Nephron (organoid): ENCODE measurements around the gene LRRC25.
"Not testable (repeated sequence)": the region's sequence is repeated elsewhere in the genome, so short reads cannot be mapped to it uniquely, and the experiment has no call there.

Source experiments
- H3K27ac Mint-ChIP-seq, 3 experiments: 2 replicates each; pipeline ENCODE4 v1.8.0; 2020; ENCODE audit warnings: mixed read lengths in 3 of 3, mild to moderate bottlenecking in 2 of 3, moderate library complexity in 1 of 3
- H3K27me3 Mint-ChIP-seq: 2 replicates; pipeline ENCODE4 v1.8.0; 2021; ENCODE audit warnings: low read depth, mild to moderate bottlenecking, moderate library complexity, mixed read lengths
- H3K36me3 Mint-ChIP-seq: 2 replicates; pipeline ENCODE4 v1.8.0; 2020; ENCODE audit warnings: low read depth, mixed read lengths
- H3K4me1 Mint-ChIP-seq: 2 replicates; pipeline ENCODE4 v1.8.0; 2020; ENCODE audit warnings: mixed read lengths
- H3K4me3 Mint-ChIP-seq, 3 experiments: 2 replicates each; pipeline ENCODE4 v1.8.0; 2020; ENCODE audit warnings: mild to moderate bottlenecking in 3 of 3, mixed read lengths in 3 of 3, moderate library complexity in 2 of 3
- H3K9me3 Mint-ChIP-seq: 2 replicates; pipeline ENCODE4 v1.8.0; 2020; ENCODE audit warnings: mixed read lengths
- TF ChIP-seq, protein P1 (sequence below), 3 experiments: fragments of 200-600 bp; sonication (generic); IDR thresholded peaks; one replicate each; pipeline ENCODE4 v1.5.0; 2021; ENCODE audit warnings: antibody characterized with exemption in 3 of 3; ENCODE audit not compliant: unreplicated experiment in 3 of 3

Gene LRRC25

DNA sequence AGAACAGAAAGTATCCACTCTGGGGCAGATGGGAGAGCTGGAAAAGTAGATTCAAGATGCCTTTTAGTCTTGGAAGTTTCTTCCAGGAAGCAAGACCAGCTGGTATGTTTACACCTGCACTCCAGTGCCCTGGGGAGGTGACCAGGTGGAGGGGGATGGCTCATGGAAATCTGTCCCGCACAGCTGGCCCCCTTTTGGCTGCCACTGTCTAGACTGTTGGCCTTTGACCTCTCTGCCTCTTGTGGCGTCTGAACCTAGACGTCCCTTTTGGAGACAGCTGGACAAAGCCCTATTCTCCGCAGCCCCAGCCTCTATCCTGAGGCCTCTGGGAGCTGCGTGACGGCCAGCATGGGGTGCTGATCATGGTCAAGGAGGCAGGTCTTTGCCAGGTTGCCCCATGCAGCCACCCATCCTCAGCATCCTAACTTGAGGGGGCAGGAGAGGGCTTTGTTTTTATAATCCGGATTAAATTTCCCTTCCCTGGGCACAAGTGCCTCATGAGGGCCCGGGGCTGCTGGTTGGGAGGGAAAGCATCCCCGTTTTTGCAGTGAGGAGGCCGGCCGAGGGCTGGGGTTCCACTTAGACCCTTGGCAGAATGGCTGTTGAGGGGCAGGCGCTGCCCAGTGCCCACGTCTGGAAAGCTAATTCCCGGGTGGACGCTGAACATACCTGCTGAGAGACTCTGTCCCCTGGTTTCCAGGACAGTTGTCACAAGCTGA, 28.8 kb downstream of the LRRC25 start:
- TF ChIP-seq, protein P1, sequence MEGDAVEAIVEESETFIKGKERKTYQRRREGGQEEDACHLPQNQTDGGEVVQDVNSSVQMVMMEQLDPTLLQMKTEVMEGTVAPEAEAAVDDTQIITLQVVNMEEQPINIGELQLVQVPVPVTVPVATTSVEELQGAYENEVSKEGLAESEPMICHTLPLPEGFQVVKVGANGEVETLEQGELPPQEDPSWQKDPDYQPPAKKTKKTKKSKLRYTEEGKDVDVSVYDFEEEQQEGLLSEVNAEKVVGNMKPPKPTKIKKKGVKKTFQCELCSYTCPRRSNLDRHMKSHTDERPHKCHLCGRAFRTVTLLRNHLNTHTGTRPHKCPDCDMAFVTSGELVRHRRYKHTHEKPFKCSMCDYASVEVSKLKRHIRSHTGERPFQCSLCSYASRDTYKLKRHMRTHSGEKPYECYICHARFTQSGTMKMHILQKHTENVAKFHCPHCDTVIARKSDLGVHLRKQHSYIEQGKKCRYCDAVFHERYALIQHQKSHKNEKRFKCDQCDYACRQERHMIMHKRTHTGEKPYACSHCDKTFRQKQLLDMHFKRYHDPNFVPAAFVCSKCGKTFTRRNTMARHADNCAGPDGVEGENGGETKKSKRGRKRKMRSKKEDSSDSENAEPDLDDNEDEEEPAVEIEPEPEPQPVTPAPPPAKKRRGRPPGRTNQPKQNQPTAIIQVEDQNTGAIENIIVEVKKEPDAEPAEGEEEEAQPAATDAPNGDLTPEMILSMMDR (IDR thresholded peaks at IDR 0.05; ENCODE audit: unreplicated experiment in 3 of 3): no peak
- Mint-ChIP-seq H3K27me3 (no peaks in the 10 kb centered on the region), H3K4me1 (peaks cover 26% of the 10 kb centered on the region), H3K4me3 (no peak overlapping the region), H3K27ac (peak overlapping the region; percentile 23 to 64 (median 24)), H3K36me3 (peaks cover 4% of the 10 kb centered on the region), H3K9me3 (no peaks in the 10 kb centered on the region)

DNA sequence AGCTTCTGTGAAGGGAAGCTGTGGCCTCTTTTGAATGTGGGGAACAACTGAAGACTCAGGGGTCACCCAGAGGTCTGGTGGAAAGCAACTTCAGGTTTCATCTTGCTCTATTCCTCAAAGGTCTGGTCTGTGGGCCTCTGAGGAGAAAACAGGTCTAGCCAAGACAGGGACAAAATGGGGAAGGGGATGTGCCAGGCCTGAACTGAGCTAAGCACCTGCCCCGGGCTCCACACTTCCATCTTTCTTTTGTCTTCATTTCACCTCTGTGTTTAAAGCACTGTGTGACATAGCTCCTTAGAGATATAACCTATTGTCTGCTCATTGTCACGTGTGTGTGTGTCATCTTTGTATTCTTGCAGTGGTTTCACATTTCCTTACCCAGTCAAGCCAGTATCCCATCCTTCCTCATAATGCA, 31.4 kb downstream of the LRRC25 start:
- Mint-ChIP-seq H3K9me3 (no peaks in the 10 kb centered on the region), H3K27me3 (no peaks in the 10 kb centered on the region), H3K4me1 (peaks cover 24% of the 10 kb centered on the region), H3K27ac (peak overlapping the region; percentile 97 to 100 (median 99)), H3K4me3 (no peak overlapping the region), H3K36me3 (peaks cover 10% of the 10 kb centered on the region)
- TF ChIP-seq, protein P1 (IDR thresholded peaks at IDR 0.05; ENCODE audit: unreplicated experiment in 3 of 3): no peak

DNA sequence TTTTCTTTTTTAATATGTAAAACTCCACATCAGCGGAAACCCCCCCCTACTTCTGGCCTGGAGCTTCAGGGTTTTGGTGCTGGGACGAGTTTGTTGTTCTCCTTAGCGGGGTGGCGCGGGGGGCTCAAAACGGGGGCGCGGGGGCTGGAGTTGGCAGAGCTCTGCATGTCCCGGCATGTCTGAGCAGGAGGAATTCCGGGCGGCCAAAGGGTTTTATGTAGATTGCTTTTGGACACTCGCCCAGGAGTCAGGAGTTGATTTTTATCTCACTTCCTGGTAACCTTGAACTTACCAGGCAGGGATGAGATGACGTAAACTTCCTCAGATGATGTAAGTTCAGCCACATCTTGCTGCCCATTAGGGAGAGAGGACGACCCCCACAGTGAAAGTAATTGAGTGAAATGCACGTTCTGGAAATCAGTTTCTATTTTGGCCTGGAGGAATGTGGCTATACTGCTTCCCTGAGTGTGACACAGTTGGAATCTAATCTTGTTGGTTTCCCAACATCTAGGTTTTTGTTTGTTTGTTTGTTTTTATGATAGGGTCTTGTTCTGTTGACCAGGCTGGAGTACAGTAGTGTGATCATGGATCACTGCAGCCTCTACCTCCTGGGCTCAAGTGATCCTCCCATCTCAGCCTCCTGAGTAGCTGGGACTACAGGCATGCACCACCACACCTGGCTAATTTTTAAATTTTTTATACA, 32.4 kb downstream of the LRRC25 start:
- H3K27ac Mint-ChIP-seq: peak overlapping the region; percentile 97 to 100 (median 99)
- TF ChIP-seq, protein P1 (IDR thresholded peaks at IDR 0.05; ENCODE audit: unreplicated experiment in 3 of 3): no peak
- no peaks in the 10 kb centered on the region for H3K27me3 Mint-ChIP-seq

DNA sequence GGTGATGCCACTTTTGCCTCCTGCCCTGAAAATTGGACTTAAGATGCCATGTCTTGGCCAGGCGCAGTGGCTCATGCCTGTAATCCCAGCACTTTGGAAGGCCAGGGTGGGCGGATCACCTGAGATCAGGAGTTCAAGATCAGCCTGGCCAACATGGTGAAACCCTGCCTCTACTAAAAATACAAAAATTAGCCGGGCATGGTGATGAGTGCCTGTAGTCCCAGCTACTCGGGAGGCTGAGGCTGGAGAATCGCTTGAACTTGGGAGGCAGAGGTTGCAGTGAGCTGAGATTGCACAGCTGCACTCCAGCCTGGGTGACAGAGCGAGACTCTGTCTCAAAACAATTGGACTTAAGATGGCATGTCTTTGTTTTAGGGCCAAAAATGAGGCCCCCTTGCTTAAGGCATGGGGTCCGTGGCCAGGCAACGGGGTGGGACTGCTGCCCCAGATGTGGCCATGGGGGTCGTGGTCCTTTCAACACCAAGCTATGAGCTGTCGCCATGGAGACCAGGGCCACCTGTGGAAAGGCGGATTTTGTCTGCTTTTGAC, 33.1 kb downstream of the LRRC25 start:
- H3K36me3 Mint-ChIP-seq: peaks cover 17% of the 10 kb centered on the region
- H3K4me3 Mint-ChIP-seq: peak overlapping the region; percentile 8 to 48 (median 47)
- H3K9me3 Mint-ChIP-seq, H3K27me3 Mint-ChIP-seq: not testable (repeated sequence)
- peak overlapping the region; percentile 97 to 100 (median 99) for H3K27ac Mint-ChIP-seq
- H3K4me1 Mint-ChIP-seq: peaks cover 23% of the 10 kb centered on the region

More for the DNA sequence above, 32.4 kb downstream of the LRRC25 start:
- Mint-ChIP-seq H3K9me3 (no peaks in the 10 kb centered on the region), H3K4me3 (peak overlapping the region; percentile 37 to 48 (median 47)), H3K4me1 (peaks cover 24% of the 10 kb centered on the region), H3K36me3 (peaks cover 11% of the 10 kb centered on the region)

DNA sequence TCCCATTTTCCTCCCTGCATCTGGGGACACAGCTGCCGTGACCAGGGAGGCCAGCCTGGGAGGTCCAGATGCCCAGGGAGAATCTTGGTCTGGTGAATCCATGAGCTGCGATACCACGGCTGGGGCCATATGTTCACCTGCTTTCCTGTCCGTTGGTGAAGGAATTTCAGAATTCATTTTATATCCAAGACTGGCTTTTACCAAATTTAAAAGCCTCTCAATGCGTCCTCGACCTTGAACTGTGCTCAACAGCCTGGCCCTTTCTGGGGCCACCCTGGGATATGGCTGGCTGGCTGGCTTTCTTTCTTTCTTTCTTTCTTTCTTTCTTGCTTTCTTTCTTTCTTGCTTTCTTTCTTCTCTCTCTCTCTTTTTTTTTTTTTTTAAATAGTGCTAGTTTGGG, 33.6 kb downstream of the LRRC25 start:
- peak overlapping the region; percentile 97 to 100 (median 99) for H3K27ac Mint-ChIP-seq
- peaks cover 21% of the 10 kb centered on the region for H3K36me3 Mint-ChIP-seq
- TF ChIP-seq, protein P1 (IDR thresholded peaks at IDR 0.05; ENCODE audit: unreplicated experiment in 3 of 3): no peak
- H3K4me1 Mint-ChIP-seq: peaks cover 20% of the 10 kb centered on the region
- H3K9me3 Mint-ChIP-seq: peaks cover 3% of the 10 kb centered on the region
- H3K4me3 Mint-ChIP-seq: no peak overlapping the region
- no peaks in the 10 kb centered on the region for H3K27me3 Mint-ChIP-seq

DNA sequence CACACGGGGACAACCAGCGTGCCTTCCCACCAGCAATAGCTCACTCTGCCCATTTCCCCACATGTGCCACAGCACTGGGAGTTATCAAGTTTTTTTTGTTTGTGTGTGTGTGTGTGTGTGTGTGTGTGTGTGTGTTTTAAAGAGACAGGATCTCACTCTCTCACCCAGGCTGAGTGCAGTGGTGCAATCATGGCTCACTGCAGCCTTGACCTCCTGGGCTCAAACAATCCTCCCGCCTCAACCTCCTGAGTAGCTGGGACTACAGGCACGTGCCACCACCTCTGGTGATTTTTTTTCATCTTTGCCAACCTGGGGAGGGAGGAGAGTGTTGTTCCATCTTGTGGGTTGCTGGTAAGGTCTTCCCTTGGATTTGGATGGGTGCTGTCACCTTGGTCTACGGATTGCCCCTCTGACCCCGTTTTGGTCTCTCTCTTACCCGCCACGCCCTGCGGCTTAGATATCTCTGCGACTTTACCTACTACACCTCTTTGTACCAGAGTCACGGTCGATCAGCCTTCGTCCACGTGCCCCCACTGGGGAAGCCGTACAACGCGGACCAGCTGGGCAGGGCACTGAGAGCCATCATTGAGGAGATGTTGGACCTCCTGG, 34.4 kb downstream of the LRRC25 start:
- TF ChIP-seq, protein P1 (IDR thresholded peaks at IDR 0.05; ENCODE audit: unreplicated experiment in 3 of 3): no peak
- peaks cover 29% of the 10 kb centered on the region for H3K36me3 Mint-ChIP-seq
- H3K9me3 Mint-ChIP-seq: peaks cover 4% of the 10 kb centered on the region
- H3K27me3 Mint-ChIP-seq: no peaks in the 10 kb centered on the region
- no peak overlapping the region for H3K4me3 Mint-ChIP-seq
- peaks cover 20% of the 10 kb centered on the region for H3K4me1 Mint-ChIP-seq
- H3K27ac Mint-ChIP-seq: peak overlapping the region; percentile 97 to 100 (median 99)
